ENCODE results near the gene PRND.
"Not testable (repeated sequence)": the region's sequence is repeated elsewhere in the genome, so short reads cannot be mapped to it uniquely, and the experiment has no call there.

The PRND gene, protein sequence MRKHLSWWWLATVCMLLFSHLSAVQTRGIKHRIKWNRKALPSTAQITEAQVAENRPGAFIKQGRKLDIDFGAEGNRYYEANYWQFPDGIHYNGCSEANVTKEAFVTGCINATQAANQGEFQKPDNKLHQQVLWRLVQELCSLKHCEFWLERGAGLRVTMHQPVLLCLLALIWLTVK

DNA sequence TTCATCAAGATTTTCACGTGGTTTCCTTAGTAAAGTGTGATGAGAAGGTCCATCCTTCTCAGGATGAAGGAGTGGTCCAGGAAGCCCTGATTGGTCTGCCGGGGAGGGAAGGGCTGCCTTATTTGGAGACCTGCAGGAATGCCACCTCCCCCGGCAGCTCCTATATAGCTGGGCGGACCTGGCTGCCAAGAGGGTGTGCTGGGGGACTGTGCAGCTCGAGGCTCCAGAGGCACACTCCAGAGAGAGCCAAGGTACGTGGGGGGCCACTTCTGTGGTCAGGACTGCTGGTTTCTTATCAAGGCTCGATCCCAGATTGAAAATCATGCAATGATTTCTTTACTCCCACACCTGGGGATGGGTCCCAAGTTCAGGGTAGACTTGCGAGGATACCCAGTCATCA lies at the start of gene PRND:
Gene PRND (plus strand): TSS at position 191 of the 400 bp plus-strand sequence. CDS start 2,643 bp downstream, outside the sequence.
- no peak for DNase-seq

DNA sequence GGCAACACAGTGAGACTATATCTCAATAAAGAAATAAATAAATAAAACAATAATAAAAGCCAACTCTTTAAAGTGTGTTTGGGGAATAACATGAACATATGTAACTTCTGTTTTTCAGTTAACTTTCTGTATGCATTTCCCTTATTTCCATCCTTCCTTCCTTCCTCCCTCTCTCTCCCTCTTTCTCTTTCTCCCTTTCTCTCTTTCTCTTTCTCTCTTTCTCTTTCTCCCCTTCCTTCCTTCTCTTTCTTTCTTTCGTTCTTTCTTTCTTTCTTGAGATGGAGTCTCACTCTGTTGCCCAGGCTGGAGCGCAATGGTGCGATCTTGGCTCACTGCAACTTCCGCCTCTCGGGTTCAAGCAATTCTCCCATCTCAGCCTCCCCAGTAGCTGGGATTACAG lies 48.8 kb upstream of the PRND start:
- DNase-seq: no peak

DNA sequence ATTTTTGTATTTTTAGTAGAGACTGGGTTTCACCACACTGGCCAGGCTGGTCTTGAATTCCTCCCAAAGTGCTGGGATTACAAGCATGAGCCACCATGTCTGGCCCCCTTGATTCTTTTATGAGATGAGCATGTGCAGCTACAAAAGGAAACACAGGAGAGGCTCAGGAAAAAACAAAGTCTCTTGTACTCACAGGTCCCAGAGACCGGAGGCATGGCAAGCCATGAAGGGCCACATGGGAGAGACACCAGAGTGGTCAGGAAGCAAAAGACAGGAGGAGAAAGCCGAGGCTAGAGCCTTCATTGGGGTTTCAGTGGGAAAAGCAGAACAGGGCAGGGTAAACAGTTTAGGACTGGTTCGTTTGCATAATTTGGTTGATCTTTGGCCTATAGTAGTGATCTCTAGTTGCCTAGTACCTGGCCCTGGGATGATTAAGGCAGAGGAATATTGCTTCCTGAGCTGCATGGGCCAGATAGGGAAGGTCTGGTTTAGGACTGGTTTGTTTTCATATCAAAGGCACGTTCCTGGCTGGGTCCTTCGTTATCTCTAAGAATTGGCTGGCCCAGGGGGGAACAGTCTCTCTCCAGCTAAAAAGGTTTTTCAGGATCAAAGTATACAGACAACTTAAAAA lies 48.2 kb upstream of the PRND start:
- no peak for DNase-seq

DNA sequence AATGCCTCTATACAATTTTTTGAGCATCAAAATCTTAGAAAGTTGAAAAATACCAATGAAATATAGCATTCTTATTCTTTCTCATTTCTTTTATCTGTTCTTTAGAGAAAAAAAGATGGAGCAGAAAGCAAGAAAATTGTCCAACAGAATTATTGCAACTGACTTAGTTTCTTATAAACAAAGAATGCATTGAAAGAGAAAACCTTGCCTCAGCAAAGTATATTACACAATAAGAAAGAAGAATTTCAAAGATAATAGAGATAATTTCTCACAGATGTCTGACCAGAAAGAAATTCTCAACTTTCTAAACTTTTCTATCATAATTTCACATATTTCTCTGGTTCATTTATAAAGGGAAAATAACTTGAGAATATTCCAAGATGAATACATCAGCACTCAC lies 47.0 kb upstream of the PRND start:
- no peak for DNase-seq

DNA sequence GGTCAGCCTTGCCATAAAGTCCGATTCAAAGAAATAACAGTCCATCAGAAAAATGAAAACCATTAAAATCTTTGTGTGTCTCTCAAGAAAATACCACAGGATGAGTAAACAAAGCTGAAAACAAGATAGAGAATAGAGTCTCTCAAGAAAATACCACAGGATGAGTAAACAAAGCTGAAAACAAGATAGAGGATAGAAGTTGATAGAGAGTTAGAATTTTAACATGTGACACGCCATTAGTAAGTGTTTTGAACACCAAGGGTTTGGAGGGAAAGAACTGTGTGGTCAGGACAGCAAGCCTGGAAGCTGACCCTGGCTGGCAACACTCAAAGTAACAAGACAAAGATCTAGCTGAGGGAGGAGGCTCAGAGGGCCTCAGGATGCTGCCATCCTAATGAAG lies 43.9 kb upstream of the PRND start:
- no peak for DNase-seq

DNA sequence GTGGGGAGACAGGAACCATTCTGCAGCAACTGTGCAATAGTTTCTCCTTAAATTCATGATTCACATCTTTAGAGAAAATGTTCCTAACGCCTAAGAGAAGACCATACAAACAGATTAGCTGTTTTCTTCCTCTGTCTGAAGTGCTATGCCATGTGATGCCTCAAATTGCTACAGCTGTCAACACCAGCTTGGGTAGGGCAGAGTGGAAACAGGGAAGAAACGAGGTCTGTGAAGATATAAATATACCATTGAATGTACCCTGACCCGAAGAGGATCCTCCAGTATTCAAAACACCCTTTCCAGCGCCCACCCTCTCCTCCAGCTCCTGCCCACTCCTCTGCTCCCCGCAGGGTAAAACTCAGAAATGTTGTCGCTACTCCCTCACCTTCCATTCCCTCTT lies 40.3 kb upstream of the PRND start:
- DNase-seq: no peak

DNA sequence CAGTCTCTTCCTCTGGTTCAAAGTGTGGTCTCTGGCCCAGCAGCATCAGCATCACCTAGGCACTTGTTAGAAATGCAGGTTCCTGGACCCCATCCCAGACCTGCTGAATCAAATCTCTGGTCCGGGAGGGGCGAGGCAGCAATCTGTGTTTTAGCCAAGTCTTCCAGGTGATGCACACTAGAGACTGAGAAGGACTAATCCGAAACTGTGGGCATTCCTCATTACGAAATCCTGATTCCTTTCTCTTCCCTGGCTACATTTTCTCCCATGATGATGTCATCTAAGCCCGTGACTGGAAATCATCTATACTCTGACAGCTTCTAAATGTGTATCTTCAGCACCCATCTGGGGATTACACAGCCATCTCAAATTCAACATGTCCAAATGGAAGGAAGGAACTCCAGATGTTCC lies 39.7 kb upstream of the PRND start:
- no peak for DNase-seq

DNA sequence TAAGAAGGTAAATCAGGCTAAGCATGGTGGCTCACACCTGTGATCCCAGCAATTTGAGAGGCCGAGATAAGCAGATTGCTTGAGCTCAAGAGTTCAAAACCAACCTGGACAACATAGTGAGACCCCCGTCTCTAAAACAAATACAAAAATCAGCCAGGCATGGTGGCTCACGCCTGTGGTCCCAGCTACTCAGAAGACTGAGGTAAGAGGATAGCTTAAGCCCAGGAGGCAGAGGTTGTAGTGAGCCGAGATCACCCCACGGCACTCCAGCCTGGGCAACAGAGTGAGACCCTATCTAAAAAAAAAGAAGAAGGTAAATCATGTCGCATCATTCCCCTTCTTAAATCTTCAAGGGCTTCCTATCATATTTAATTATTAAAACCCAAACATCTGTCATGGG lies 39.0 kb upstream of the PRND start:
- DNase-seq: no peak

DNA sequence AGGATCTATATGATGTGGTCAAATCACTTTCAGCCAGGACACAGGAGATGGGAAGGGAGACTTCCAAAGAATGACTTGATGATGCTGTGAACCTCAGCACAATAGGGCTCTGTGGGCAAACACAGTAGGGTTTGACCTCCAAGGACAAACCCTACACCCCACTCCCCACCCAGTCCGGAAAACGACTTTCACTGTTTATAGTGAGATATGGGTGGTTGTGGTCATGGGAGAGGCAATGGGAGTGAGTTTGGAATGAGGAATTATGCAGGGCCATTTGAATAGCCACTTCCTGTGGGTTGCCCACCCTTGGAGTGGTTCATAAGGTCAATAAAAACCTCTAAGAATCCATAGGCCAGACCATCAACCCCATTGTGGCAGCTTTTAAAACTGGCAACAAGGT lies 38.4 kb upstream of the PRND start:
- DNase-seq: no peak

DNA sequence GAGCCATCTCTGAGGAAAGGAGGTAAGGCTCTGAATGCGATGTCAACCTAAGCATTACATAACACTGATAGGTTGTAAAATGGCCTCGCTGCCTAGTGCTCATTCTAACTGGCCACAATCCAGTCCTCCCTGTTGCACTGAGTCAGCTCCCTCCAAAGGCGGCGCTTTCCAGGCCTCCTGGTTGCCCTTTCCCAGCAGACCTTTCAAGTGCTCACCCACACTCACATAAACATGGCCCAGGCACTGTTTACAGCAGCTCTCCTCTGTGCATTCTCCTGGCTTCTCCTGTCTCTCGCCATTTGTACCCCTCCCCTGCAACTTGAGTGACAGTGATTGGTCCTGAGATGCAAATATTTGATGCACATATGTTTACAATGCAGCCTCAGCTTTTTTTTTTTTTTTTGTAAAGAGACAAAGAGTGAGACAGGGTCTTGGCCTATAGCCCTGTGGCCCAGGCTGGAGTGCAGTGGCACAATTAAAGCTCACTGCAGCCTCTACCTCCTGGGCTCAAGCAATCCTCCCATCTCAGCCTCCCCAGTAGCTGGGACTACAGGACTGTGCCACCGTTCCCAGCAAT lies 36.8 kb upstream of the PRND start:
- no peak for DNase-seq

DNA sequence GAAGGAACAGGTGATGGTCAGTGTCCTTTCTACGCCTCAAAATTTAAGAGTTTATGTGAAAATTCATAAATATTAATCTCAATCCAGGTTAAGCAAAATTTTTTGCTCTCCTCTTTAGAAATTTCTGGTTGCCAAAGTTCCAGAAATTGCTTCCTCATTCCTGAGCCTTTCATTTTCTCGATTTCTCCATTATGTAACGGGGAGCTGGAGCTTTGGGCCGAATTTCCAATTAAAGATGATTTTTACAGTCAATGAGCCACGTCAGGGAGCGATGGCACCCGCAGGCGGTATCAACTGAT lies 35.8 kb upstream of the PRND start:
- DNase-seq: no peak

DNA sequence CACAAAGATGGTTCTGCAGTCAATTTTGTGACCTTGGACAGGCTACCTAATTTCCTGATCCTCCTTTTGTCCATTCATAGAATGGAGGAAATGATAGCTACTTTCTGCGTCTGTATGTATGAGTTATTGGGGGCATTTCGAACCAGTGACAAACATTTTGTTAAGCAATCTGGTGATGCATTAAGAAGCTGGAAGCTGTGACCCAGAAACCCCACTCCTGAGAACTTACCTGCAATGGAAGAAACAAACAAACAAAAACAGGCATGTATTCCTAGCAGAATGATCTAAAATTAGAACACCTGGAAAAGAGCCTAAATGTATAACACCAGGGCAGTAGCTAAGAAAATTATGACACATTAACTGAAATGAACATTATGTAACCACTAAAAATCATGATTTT lies 33.4 kb upstream of the PRND start:
- no peak for DNase-seq

DNA sequence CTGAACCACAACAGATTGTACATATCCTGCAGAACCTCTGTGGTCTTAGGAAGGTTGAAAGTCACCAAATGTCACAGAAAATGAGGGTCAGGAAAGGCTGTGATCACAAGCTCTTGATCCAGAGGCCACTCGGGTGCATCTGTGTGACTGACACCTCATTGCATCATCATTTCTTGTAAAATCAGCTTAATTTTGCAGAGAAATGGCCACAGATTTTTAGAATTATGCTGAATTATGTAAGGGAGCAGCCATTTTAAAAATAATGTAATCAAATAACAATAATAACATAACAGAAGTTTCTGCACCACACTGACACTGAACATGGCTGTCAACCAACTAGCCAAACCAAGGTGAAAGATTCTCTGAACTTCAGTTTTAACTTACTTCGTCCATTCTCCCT lies 32.5 kb upstream of the PRND start:
- no peak for DNase-seq

DNA sequence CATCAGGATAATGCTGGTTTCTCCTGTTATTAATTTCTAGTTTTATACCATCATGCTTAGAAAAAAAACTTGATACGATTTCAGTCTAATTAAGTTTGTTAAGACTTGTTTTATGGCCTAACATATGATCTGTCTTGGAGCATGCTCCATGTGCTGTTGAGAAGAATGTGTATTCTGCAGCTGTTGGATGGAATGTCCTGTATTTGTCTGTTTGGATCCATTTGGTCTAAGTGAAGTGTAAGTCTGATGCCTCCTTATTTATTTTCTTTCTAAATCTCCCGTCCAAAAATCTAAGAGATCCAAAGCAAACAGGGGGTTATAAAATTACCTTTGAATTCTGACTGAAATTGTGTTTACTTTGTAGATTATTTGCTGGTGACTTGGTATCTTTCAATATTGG lies 30.0 kb upstream of the PRND start:
- no peak for DNase-seq

DNA sequence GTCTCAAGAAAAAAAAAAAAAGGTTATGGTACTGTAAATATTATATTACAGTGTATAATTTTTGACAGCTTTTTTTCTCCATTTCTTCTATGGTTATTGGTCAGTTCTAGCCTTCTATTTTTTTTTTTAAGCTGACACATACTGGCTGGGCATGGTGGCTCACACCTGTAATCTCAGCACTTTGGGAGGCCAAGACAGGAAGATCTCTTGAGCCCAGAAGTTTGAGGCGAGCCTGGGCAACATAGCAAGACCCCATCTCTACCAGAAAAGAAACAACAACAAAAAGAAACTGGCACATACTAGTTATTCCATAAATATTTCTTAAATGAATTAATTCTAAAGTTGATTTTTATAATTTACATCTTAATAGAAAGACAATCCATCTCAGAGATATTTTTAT lies 27.6 kb upstream of the PRND start:
- DNase-seq: no peak

DNA sequence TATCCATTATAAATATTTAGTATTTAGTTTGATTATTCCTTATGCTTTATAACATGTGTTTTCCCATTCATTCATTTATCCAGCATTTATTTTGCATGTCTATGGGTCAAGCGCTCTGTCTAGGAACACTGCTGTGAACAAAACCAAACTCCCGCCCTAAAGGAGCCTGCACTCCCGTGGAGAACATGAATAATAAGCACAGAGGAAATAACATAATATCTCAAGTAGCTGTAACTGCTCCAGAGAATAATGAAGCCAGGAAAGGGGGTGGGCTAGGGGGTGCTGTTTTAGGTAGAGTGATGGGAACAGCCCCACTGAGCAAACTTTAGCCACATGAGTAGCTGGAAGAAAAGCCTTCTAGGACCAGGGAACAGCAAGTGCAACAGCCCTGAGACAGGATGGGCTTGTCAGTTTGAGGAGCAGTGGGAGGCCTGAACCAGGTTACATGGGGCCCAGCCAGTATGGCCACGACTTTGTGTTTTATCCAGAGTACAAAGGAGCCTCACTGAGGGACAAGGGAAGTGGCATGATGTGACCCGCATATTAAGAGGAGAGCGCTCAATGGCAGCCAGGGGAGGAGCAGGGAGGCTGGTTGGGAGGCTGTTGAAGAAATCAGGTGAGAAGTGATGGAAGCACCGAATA lies 24.4 kb upstream of the PRND start:
- no peak for DNase-seq

DNA sequence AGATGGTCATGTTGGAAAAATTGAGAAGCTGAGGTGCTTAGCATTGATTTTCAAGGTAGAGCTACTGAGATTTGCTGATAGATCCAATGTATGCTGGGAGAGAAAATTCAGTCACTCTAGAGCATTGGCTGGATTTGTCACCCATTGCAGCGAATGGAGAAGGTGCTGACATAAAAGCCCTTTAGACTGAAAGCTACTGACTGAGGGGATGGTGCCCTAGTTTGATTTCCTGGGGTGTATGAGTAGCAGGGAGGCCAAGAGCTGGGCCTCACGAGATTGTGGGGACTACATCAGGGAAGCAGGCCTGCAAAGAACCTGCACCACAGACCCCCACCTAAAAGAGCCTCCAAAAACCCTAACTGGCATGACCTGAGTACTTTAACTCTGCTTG lies 23.9 kb upstream of the PRND start:
- DNase-seq: no peak

DNA sequence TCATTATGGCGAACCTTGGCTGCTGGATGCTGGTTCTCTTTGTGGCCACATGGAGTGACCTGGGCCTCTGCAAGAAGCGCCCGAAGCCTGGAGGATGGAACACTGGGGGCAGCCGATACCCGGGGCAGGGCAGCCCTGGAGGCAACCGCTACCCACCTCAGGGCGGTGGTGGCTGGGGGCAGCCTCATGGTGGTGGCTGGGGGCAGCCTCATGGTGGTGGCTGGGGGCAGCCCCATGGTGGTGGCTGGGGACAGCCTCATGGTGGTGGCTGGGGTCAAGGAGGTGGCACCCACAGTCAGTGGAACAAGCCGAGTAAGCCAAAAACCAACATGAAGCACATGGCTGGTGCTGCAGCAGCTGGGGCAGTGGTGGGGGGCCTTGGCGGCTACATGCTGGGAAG lies 22.5 kb upstream of the PRND start:
- no peak for DNase-seq

DNA sequence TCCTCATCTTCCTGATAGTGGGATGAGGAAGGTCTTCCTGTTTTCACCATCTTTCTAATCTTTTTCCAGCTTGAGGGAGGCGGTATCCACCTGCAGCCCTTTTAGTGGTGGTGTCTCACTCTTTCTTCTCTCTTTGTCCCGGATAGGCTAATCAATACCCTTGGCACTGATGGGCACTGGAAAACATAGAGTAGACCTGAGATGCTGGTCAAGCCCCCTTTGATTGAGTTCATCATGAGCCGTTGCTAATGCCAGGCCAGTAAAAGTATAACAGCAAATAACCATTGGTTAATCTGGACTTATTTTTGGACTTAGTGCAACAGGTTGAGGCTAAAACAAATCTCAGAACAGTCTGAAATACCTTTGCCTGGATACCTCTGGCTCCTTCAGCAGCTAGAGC lies 21.8 kb upstream of the PRND start:
- DNase-seq: no peak

DNA sequence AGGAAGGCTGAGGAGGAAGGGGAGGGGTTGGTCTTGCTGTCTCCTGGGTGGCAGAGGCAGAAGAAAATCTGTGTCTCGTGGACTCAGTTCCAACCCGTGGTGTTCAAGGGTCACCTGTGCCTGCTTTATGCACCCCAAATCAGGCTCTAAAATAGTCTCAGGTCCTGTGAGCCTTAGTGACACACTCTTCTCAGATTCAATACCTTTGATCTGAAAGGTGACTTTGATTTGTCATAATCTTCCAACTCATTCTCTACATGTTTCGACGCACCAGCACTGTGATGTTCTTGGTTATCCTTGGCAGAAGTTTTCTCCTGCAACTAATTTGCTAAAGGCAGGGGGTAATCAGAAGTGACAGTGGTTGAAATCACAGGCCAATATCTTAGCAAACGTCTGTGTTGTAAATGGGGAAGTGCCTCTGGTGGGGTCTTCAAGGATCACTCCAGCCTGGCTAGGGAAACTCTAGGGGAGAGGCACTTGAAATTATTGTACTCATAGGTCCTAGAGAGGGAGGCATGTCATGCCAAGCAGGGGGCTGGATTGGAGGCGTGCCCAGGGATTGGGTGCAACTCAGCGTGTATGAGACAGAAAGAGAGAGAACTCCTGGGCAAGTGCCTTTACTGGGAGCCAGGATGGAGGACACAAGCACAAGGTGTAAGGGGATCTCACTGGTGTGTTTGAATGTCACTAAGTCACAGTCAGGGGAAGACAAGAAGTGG lies 19.0 kb upstream of the PRND start:
- no peak for DNase-seq

DNA sequence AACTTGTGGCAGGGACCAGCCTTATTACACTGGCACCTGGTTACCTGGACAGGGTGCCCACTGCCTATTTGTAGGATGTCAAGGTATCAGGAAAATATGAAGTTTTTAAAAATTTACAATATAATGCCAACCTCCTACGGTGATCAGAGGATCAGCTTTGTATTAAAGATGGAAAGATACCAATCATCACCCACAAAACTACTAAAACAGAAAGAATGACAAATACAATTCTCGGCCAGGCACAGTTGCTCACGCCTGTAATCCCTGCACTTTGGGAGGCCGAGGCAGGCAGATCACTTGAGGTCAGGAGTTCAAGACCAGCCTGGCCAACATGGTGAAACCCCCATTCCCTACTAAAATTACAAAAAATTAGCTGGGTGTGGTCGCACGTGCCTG lies 18.4 kb upstream of the PRND start:
- DNase-seq: no peak

DNA sequence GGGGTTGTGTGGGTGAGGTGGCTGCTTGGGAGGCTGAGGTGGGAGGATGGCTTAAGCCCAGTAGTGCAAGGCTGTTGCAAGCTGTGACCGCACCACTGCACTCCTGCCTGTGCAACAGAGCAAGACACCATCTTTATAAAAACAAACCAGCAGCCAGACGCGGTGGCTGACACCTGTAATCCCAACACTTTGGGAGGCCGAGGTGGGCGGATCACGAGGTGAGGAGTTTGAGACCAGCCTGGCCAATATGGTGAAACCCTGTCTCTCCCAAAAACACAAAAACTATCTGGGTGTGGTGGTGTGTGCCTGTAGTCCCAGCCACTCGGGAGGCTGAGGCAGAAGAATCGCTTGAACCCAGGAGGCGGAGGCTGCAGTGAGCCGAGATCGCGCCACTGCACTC lies 14.8 kb upstream of the PRND start:
- DNase-seq: not testable (repeated sequence)

DNA sequence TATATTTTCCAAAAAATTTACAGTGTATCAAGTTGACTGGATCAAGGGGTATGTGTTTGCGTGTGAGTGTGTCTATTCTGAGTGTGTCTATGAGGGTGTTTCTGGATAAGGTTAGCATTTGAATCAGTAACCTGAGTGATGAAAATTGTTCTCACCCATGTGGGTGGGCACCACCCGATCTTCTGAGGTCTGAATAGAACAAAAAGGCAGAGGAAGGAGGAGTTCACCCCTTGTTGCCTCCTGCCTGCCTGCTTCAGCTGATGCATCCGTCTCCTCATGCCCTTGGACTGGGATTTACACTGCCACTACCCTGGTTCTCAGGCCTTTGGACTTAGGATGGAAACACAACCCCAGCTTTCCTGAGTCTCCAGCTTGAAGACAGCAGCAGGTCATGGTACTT lies 13.7 kb upstream of the PRND start:
- DNase-seq: no peak

DNA sequence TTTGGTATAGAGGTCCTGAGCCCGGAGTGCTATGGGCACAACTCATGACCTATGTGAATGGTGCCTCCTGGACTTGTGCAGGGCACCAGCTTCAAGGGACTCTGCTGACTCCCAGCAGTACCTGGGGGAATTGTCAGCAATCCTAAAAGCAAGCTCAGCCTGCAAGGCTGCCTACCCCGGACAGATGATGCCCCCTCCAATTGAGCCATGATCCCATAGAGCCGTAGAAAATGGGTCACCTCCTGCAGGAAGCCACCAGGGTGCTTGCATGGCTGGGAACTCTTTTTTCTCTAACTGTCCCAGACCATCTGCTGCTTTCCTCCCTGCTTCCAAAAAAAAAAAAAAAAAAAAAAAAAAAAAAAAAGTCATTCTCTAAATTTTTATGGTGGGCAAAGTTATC lies 12.9 kb upstream of the PRND start:
- no peak for DNase-seq

Data from stimulated activated CD4-positive, alpha-beta T cell treated with anti-CD3 and anti-CD28 coated beads, Interleukin-15, amount 100 ng/mL, for 24 hours (primary cell).